Posterior cingulate gyrus (tissue), 11 donors: ENCODE data around the gene FBXW10B.
A peak's percentile ranks its signal among the peaks of the same experiment; 100 is the strongest.
"Not testable (repeated sequence)": the region's sequence is repeated elsewhere in the genome, so short reads cannot be mapped to it uniquely, and the experiment has no call there.

ENCODE experiments used
- DNase-seq, 10 donors: peaks; one replicate each; pipeline versions ENCODE4 v3.0.0 to v3.0.0-alpha.2; 2020 to 2021; ENCODE audit warnings: mixed read lengths in 3 of 10
- intact Hi-C: fragments of 100-400 bp; cut with DNase I; formaldehyde crosslinking; loops from one replicate; pipeline ENCODE4 v1.15.1; 2023

The FBXW10B gene, protein sequence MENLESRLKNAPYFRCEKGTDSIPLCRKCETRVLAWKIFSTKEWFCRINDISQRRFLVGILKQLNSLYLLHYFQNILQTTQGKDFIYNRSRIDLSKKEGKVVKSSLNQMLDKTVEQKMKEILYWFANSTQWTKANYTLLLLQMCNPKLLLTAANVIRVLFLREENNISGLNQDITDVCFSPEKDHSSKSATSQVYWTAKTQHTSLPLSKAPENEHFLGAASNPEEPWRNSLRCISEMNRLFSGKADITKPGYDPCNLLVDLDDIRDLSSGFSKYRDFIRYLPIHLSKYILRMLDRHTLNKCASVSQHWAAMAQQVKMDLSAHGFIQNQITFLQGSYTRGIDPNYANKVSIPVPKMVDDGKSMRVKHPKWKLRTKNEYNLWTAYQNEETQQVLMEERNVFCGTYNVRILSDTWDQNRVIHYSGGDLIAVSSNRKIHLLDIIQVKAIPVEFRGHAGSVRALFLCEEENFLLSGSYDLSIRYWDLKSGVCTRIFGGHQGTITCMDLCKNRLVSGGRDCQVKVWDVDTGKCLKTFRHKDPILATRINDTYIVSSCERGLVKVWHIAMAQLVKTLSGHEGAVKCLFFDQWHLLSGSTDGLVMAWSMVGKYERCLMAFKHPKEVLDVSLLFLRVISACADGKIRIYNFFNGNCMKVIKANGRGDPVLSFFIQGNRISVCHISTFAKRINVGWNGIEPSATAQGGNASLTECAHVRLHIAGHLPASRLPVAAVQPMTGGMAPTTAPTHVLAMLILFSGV

DNA sequence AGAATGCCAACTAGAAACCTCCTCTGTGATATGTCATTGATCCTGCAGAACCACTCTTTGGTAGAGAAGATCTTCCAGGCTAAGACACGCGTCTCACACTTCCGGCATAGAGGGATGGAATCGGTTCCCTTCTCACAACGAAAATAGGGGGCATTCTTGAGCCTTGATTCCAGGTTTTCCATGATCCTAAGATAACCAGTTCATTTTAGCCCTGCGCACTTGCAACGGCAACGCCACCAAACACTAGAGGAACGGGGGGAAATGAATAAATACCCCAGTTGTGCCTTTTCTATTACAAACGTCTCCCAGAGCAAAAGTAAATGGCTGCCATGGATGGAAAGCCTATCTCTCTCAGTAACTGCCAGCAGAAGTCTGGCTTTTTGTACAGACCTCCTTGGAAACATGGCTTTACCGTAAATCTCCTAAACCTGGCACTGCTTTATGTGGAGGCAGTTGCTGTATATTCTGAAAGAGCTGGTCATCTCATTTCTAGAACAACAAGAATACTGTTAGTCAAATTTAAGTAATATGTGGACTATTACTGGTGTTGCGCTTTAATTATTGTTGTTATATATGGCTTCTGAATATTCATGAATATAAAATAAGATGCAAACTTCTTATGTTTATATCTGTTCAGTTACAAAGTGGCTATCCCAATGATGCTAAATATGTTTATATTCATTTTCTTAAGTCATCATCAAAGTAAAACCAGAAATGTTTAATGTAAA lies at the start of gene FBXW10B:
TSS of gene FBXW10B (minus strand) at position 374 of the 728 bp plus-strand sequence. CDS start at position 182, 192 bp downstream.
- DNase-seq = peak in 3 of 10 donors; percentile 3 to 62 (median 9)
- intact Hi-C loops = not testable (repeated sequence)

GRCh38 chr17:15663691-15664090 lies 44.2 kb upstream of the FBXW10B start:
- no peak for DNase-seq

GRCh38 chr17:15663176-15663575 lies 43.7 kb upstream of the FBXW10B start:
- intact Hi-C loops = no loop called here
- DNase-seq = no peak

More at GRCh38 chr17:15663691-15664090, 44.2 kb upstream of the FBXW10B start:
- intact Hi-C loops = no loop called here

DNA sequence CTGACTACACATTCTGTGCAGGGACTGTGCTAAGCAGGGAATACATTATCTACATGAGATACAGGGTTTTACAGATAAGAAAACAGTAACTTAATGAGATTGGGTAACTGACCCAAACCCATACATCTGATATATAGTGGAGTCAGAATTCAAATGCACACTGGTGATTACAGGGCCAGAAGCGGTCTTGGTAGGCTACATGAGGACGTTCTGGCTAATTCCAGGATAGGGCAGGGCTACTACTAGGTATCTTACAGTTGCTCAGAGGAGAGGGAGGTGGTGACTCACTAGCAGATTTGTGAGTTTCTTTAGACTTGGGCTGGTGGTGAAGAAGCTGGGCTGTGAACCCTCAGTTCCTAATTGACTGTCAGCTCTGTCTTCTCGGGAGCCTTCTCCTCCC lies 43.2 kb upstream of the FBXW10B start:
- intact Hi-C loops = no loop called here
- no peak for DNase-seq

DNA sequence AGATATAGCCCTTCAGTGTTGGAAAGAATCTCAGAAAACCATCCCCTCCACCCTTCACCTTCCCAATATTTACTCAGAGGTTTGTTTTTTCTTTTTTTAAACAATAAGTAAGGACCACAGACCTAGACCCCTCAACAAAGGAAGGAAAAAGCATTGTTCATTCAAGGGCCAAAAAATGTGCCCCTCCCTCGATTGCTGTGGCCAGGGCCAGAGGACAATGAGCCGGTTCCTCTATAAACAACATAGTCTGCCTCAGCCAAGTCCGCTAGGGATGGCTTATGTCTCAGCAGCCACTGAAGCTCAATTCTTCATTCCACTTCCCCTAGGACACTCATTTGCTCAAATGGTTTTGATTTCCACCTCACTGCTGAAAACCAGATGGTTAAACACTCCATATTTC lies 40.6 kb upstream of the FBXW10B start:
- no peak for DNase-seq
- intact Hi-C loops = no loop called here

GRCh38 chr17:15659663-15660062 lies 40.2 kb upstream of the FBXW10B start:
- no peak for DNase-seq
- intact Hi-C loops = no loop called here

GRCh38 chr17:15659236-15659635 lies 39.7 kb upstream of the FBXW10B start:
- intact Hi-C loops = no loop called here
- DNase-seq = no peak

GRCh38 chr17:15658296-15658695 lies 38.8 kb upstream of the FBXW10B start:
- DNase-seq = no peak
- intact Hi-C loops = no loop called here

DNA sequence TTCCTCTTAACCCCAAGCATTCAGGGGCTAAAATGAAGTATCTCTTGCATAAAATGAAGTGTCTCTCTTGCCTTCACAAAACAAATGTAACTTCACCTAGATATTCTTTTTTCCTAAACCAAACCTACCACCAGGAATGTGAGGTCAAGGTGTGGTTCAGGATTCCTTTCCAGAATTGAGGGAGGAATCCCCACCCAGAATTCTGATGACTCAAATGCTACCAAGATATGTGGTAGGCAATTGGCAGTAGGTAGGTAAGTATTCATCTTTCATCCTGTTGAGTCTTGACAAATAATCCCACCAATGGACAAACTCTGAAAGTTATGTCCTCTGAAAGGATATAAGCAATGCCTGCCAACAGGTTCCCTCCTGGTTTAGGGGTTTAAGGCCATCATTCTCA lies 38.4 kb upstream of the FBXW10B start:
- no peak for DNase-seq
- intact Hi-C loops = no loop called here

DNA sequence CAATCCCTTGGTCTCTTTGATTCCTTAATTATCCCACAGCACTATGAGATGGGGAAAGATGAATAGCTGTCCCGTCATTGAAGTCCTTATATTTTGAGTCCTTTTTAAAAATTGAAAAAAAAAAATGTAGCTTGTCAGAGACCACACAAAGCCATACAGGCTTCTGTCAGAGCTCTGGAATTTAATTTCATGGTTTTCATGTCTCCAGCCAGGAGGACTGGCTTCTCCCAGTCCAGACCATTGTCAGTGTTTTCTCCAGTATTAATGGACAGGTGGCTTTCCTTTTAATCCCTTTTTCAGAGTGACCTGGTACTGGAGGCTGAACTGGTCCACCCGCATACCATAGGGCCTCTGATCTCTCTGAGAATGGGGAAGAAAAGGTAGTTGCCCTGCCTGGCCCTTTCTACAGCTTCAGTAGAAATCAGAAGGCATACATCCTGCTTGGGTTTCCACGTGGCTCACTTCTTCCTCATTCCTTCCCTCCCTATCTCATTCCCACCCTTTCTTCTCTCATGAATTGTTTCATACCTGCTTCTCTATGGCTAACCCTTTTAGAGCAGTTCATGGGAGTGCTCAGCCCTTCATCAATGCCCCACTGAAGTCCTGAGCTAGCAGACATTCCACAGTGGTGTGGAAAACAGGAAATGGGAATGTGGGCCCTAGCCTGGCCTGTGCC lies 35.5 kb upstream of the FBXW10B start:
- intact Hi-C loops = no loop called here
- DNase-seq = no peak

- intact Hi-C loops, DNase-seq: not testable (repeated sequence)
Measured at GRCh38 chr17:15654401-15654800, 34.9 kb upstream of the FBXW10B start.

DNA sequence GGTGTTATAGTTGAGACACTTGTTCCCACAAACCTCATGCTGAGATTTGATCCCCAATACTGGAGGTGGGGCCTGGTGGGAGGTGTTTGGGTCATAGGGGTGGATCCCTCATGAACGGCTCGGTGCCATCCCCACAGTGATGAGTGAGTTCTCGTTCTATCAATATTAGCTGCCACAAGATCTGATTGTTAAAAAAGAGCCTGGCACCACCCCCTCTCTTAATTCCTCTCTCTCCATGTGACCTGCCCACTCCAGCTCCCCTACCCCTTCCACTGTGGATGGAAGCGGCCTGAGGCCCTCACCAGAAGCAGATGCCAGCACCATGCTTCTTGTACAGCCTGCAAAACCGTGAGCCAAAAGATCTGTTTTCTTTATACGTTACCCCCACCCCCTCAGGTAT lies 33.5 kb upstream of the FBXW10B start:
- intact Hi-C loops = no loop called here
- no peak for DNase-seq

DNA sequence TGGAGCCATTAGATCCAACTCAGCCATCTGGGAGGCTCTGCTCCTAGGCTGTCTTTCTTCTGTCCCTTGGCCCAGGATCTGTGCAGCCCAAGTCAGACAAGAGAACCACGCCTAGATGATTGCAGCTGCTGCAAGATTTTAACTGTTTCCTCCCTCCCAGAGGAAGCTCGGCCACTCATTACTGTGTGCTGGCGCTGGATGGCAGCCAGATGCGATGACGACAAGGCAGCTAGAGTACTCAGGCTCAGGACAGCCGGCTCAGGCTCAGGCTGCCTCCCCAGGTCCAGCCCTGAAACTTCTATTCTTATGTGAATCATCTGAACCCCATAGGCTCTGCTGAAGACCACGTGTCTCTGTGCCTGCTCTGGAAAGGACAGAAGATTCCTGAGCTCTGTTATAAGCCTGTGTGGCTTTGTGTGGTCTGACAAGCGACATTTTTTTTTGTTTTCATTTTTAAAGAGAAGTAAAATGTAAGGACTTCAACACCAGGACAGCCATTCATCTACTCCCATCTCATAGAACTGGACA lies 32.1 kb upstream of the FBXW10B start:
- peak; percentile 45 to 95 (median 66) for DNase-seq
- intact Hi-C loops = no loop called here

DNA sequence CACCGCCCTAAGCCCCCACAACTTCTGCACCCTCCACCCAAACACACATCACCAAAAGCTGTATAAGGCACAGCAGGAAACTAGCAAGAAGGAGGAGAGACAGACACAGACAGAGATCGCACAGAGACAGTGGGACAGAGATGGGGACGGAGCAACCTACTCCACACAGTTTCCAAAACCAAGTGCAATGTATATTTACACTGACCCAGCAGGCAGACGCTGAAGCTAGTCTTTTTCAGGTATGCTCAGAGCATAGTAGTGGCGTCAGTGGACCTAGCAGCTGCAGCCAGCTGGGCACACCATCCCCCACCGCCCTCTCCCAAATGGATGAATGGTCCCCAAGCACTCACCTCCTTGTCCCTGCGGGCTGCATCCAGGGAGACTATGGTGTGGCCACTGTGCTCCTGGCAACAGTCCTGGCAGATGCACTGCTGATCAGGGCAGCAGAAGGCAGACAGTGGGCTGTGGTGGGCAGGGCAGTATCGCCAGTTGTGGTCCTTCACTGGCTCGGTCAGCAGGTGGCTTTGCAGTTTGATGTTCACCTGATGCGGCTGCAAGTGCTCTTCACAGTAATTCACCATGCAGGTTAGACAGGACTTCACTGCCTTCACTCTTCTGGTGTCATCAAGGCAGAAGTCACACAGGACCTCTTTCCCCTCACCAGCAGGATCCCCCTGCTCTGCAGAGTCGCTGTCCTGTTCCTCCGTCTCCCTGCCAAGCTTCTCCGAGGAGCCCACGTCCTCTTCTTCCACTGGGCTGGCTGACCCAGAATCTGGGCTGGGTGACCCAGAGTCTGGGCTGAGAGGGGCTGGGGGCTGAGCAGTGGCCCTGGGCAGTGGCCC lies 31.5 kb upstream of the FBXW10B start:
- peak in 2 of 10 donors; percentile 10 to 22 for DNase-seq
- intact Hi-C loops = no loop called here

GRCh38 chr17:15649861-15650421 lies 30.4 kb upstream of the FBXW10B start:
- intact Hi-C loops = no loop called here
- no peak for DNase-seq

GRCh38 chr17:15648386-15648785 lies 28.9 kb upstream of the FBXW10B start:
- no peak for DNase-seq
- intact Hi-C loops = no loop called here

GRCh38 chr17:15645942-15646312 lies 26.4 kb upstream of the FBXW10B start:
- intact Hi-C loops, DNase-seq: not testable (repeated sequence)

DNA sequence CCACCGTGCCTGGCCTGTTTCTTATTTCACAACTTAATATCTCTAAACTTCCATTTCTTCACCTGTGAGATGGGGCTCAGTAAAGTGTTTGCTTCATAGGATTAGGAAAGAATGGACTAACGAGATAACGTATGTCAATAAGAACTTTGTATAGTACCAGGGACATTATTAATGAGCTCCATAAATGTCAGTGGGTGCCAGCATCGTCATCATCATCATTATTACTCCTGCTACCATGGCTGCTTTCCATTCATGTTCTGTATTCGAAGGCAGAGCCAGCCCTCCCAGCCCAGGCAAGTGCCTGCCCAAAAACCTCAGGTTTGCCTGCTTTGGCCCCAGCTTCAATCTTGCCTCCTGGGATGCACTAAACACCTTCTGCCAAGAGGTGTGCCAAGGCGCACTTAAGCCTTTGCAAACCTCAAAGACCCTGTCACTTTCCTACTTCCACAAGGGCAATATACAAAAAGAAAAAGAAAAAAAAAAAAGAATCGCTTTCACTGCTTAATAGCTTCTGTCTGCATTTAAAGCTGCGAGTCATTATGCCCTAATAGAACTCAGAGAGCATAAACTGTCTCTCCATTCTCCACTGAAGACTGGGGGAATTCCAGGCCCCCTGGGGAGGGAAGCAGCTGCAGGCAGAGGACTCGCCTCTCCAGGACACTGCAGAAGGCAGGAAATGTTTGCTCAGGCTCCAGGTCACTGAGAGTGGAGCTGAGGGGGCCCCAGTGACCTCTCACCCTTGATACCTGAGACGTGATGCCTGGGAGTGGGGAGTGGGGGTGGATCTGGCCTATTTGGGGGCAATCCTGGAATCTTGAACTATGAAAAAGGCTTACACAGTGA lies 25.8 kb upstream of the FBXW10B start:
- DNase-seq, intact Hi-C loops: not testable (repeated sequence)
